ENCODE measurements around the gene ARHGDIG. TPM values are rescaled to one million over a fixed set of nuclear protein-coding genes. Genes with fewer than 3 reads are reported as not detected.
"Not testable (repeated sequence)": the region's sequence is repeated elsewhere in the genome, so short reads cannot be mapped to it uniquely, and the experiment has no call there.

The ARHGDIG gene
- total and polyA plus RNA-seq, 8 donors: 3.1 to 50.4 (median 9.6) TPM; not detected in 1

DNA sequence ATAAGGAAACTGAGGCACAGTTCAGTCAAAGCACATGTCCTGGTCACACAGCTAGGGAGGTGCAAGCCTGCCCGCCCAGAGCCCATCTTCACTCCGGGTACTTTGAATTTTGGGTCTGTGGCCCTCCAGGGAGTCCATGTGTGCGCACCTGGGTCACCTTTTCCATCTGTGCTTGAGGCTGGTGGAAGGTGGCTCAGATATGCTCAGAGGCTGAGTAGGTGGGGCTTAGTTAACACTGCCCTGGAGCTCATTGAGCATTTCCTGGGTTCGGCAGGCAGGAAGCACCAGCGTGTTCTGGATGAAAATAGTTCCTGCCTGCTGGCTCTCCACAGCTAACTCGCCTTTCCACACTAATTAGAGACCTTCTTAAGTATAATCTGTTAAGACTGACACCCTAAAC is 26.6 kb upstream of the ARHGDIG start:
- peak overlapping the region in 1 of 5 donors; percentile 20 for H3K27ac ChIP-seq
- peaks cover 6 to 34% (median 25%) of the 10 kb centered on the region in 4 donors for H3K4me1 ChIP-seq
- TF ChIP-seq CTCF (IDR thresholded peaks at IDR 0.05): no peak
- TF ChIP-seq POLR2AphosphoS5 (IDR thresholded peaks at IDR 0.05): no peak
- no peak for TF ChIP-seq EP300 (IDR thresholded peaks at IDR 0.05)
- TF ChIP-seq POLR2A (IDR thresholded peaks at IDR 0.05): no peak
- no peak overlapping the region for H3K4me3 ChIP-seq
- peaks cover 22 to 82% (median 57%) of the 10 kb centered on the region in 4 donors for H3K36me3 ChIP-seq
- WGBS, 5 donors: 69 to 93% (median 73%) methylated on average over 3 to 6 of the region's 6 CpGs
- DNase-seq: peak in 1 of 2 donors; percentile 79
- intact Hi-C loops (cut with DNase I; ENCODE audit: low total_unique reads): no loop called here
- no peaks in the 10 kb centered on the region for H3K9me3 ChIP-seq
- no peaks in the 10 kb centered on the region for H3K27me3 ChIP-seq

DNA sequence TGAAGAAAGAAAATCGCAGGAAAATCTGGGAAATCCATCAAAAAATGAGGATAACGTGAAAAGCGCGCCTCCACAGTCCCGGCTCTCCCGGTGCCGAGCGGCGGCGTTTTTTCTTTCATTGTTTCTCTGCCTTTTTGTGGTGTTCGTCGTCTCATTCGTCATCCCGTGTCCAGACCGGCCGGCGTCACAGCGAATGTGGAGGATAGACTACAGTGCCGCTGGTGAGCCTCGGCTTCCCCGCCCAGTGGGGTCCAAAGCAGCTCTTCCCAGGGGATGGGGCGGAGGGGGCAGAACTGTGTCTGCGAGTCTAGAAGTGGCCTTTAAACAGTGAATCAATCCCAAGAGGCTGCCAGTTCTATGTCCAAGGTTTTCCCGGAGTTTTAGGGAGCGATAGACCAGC is 25.9 kb upstream of the ARHGDIG start:
- no peaks in the 10 kb centered on the region for H3K27me3 ChIP-seq
- no peak overlapping the region for H3K4me3 ChIP-seq
- no peak for DNase-seq
- no peak overlapping the region for H3K27ac ChIP-seq
- no peaks in the 10 kb centered on the region for H3K9me3 ChIP-seq
- 94 to 98% (median 96%) methylated on average over 25 of the region's 25 CpGs for WGBS, 5 donors
- intact Hi-C loops (cut with DNase I; ENCODE audit: low total_unique reads): no loop called here
- H3K36me3 ChIP-seq: peaks cover 22 to 81% (median 60%) of the 10 kb centered on the region in 4 donors
- TF ChIP-seq CTCF (IDR thresholded peaks at IDR 0.05) (no peak), POLR2AphosphoS5 (IDR thresholded peaks at IDR 0.05) (no peak), POLR2A (IDR thresholded peaks at IDR 0.05) (no peak), EP300 (IDR thresholded peaks at IDR 0.05) (no peak)
- peaks cover 6 to 33% (median 24%) of the 10 kb centered on the region in 4 donors for H3K4me1 ChIP-seq

DNA sequence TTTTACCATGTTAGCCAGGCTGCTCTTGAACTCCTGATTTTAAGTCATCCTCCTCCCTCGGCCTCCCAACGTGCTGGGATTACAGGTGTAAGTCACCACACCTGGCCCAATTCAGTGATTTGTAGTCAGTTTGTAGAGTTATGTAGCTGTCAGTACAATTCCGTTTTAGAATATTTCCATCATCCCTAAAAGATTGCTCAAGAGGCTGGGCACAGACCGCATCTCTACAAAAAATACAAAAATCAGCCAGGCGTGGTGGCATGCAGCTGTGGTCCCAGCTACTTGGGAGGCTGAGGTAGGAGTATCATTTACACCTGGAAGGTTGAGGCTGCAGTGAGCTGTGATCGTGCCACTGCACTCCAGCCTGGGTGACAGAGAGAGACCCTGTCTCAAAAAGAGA is 25.2 kb upstream of the ARHGDIG start:
- Histone ChIP-seq H3K4me1 (peaks cover 6 to 25% (median 20%) of the 10 kb centered on the region in 4 donors), H3K4me3 (no peak overlapping the region), H3K27ac (no peak overlapping the region), H3K36me3 (peaks cover 26 to 81% (median 64%) of the 10 kb centered on the region in 4 donors), H3K27me3 (no peaks in the 10 kb centered on the region), H3K9me3 (no peaks in the 10 kb centered on the region)
- WGBS, 5 donors: 92 to 99% (median 96%) methylated on average over 6 of the region's 6 CpGs
- intact Hi-C loops (cut with DNase I; ENCODE audit: low total_unique reads): no loop called here
- no peak for DNase-seq
- TF ChIP-seq POLR2AphosphoS5 (IDR thresholded peaks at IDR 0.05) (no peak), POLR2A (IDR thresholded peaks at IDR 0.05) (no peak), EP300 (IDR thresholded peaks at IDR 0.05) (no peak), CTCF (IDR thresholded peaks at IDR 0.05) (no peak)

- intact Hi-C loops (cut with DNase I; ENCODE audit: low total_unique reads); H3K27me3 ChIP-seq; H3K27ac ChIP-seq; H3K4me1 ChIP-seq; H3K4me3 ChIP-seq; H3K9me3 ChIP-seq; DNase-seq: not testable (repeated sequence)
- 81 to 95% (median 88%) methylated on average over 10 to 13 of the region's 13 CpGs for WGBS, 5 donors
- peaks cover 45 to 88% (median 83%) of the 10 kb centered on the region in 4 donors for H3K36me3 ChIP-seq
These were observed 22.3 kb upstream of the ARHGDIG start for GRCh38 chr16:258091-258490.

GRCh38 chr16:259226-259625 is 21.2 kb upstream of the ARHGDIG start:
- Histone ChIP-seq H3K27me3 (no peaks in the 10 kb centered on the region), H3K4me1 (no peaks in the 10 kb centered on the region), H3K9me3 (no peaks in the 10 kb centered on the region), H3K27ac (no peak overlapping the region), H3K36me3 (peaks cover 54 to 90% (median 87%) of the 10 kb centered on the region in 4 donors), H3K4me3 (no peak overlapping the region)
- TF ChIP-seq POLR2A (IDR thresholded peaks at IDR 0.05): no peak
- no peak for TF ChIP-seq EP300 (IDR thresholded peaks at IDR 0.05)
- TF ChIP-seq POLR2AphosphoS5 (IDR thresholded peaks at IDR 0.05): no peak
- no peak for TF ChIP-seq CTCF (IDR thresholded peaks at IDR 0.05)
- intact Hi-C loops (cut with DNase I; ENCODE audit: low total_unique reads): no loop called here
- WGBS, 5 donors: 81 to 90% (median 86%) methylated on average over 10 of the region's 10 CpGs
- no peak for DNase-seq
